GM12872 (cell line): ENCODE measurements around the gene SLC25A5.

Experiments
- CTCF ChIP-seq: IDR thresholded peaks from 3 replicates; pipeline ENCODE4 v1.5.1; 2011; ENCODE audit warnings: low read depth, mild to moderate bottlenecking, low read length, moderate library complexity; ENCODE audit not compliant: insufficient read depth

SLC25A5 gene

GRCh38 chrX:119427795-119428185 is 40.5 kb upstream of the SLC25A5 start:
- no peak for TF ChIP-seq CTCF

- TF ChIP-seq CTCF = no peak
Measured at GRCh38 chrX:119429471-119429870, 38.8 kb upstream of the SLC25A5 start.

GRCh38 chrX:119442286-119442685 is 26.0 kb upstream of the SLC25A5 start:
- TF ChIP-seq CTCF = no peak

GRCh38 chrX:119453202-119453601 is 15.0 kb upstream of the SLC25A5 start:
- no peak for TF ChIP-seq CTCF

- TF ChIP-seq CTCF = no peak
Measured at GRCh38 chrX:119455264-119455663, 13.0 kb upstream of the SLC25A5 start.

- TF ChIP-seq CTCF = no peak
Measured at GRCh38 chrX:119459181-119459580, 9.1 kb upstream of the SLC25A5 start.

- TF ChIP-seq CTCF = no peak
Measured at GRCh38 chrX:119465555-119465954, 2.7 kb upstream of the SLC25A5 start.

- no peak for TF ChIP-seq CTCF
Measured at GRCh38 chrX:119466970-119467369, 1.3 kb upstream of the SLC25A5 start.
